Activated naive CD4-positive, alpha-beta T cell treated with anti-CD3 and anti-CD28 coated beads, Interleukin-2, amount 10 ng/mL, durations not matched to agents 7 days and 5 days (primary cell): ENCODE results near the gene RAPGEF6.
"Not testable (repeated sequence)": the region's sequence is repeated elsewhere in the genome, so short reads cannot be mapped to it uniquely, and the experiment has no call there.

ENCODE experiments used
- CTCF ChIA-PET: fragments of 350-600 bp; sonication (Branson Sonifier 250); formaldehyde crosslinking; loops from one replicate; lab custom pipeline; 2021; ENCODE audit warnings: antibody characterized with exemption; lab: Charles Lee
- DNase-seq: peaks from one replicate; pipeline ENCODE4 v3.0.0-alpha.2; 2020
- H3K27ac Mint-ChIP-seq: one replicate; pipeline ENCODE4 v1.8.0; 2021; ENCODE audit warnings: mild to moderate bottlenecking, moderate library complexity, mixed read lengths
- H3K27me3 Mint-ChIP-seq: one replicate; pipeline ENCODE4 v1.8.0; 2021; ENCODE audit warnings: mild to moderate bottlenecking, mixed read lengths
- H3K36me3 Mint-ChIP-seq: one replicate; pipeline ENCODE4 v1.8.0; 2021; ENCODE audit warnings: mixed read lengths
- H3K4me1 Mint-ChIP-seq: one replicate; pipeline ENCODE4 v1.8.0; 2021; ENCODE audit warnings: mixed read lengths
- H3K4me3 Mint-ChIP-seq: one replicate; pipeline ENCODE4 v1.8.0; 2021; ENCODE audit warnings: mild to moderate bottlenecking, moderate library complexity, mixed read lengths
- H3K9me3 Mint-ChIP-seq: one replicate; pipeline ENCODE4 v1.8.0; 2021; ENCODE audit warnings: mixed read lengths

Gene RAPGEF6

GRCh38 chr5:131634996-131635683 is at the start of gene RAPGEF6:
TSS of gene RAPGEF6 (minus strand) at chr5:131635229. CDS start at chr5:131635030, 199 bp downstream.
- Mint-ChIP-seq H3K27ac (peak within 1 kb of the TSS; percentile 100), H3K4me3 (peak within 1 kb of the TSS; percentile 91), H3K4me1 (peaks cover 29% of the 10 kb centered on the region), H3K27me3 (no peaks in the 10 kb centered on the region), H3K36me3 (peaks cover 1% of the 10 kb centered on the region), H3K9me3 (no peaks in the 10 kb centered on the region)
- CTCF ChIA-PET, result interaction anchor here (1.3 kb wide), 1 partner anchor 46 kb away, joined by 4 read pairs; no protein-coding TSS in a partner anchor
- peak; percentile 99 for DNase-seq

- CTCF ChIA-PET, result no interaction called here
- peaks cover 34% of the 10 kb centered on the region for H3K36me3 Mint-ChIP-seq
- no peak overlapping the region for H3K27ac Mint-ChIP-seq
- H3K9me3 Mint-ChIP-seq, result no peaks in the 10 kb centered on the region
- no peaks in the 10 kb centered on the region for H3K4me1 Mint-ChIP-seq
- H3K27me3 Mint-ChIP-seq, result no peaks in the 10 kb centered on the region
- H3K4me3 Mint-ChIP-seq, result no peak overlapping the region
- no peak for DNase-seq
These were observed 49.6 kb upstream of the RAPGEF6 start for GRCh38 chr5:131684595-131684994.

- Mint-ChIP-seq H3K4me1 (no peaks in the 10 kb centered on the region), H3K9me3 (no peaks in the 10 kb centered on the region), H3K36me3 (peaks cover 33% of the 10 kb centered on the region), H3K27ac (no peak overlapping the region), H3K27me3 (no peaks in the 10 kb centered on the region), H3K4me3 (no peak overlapping the region)
- CTCF ChIA-PET, result no interaction called here
- no peak for DNase-seq
These were observed 49.0 kb upstream of the RAPGEF6 start for GRCh38 chr5:131684051-131684450.

- CTCF ChIA-PET, result no interaction called here
- no peak overlapping the region for H3K27ac Mint-ChIP-seq
- no peaks in the 10 kb centered on the region for H3K9me3 Mint-ChIP-seq
- no peaks in the 10 kb centered on the region for H3K27me3 Mint-ChIP-seq
- no peaks in the 10 kb centered on the region for H3K4me1 Mint-ChIP-seq
- DNase-seq, result no peak
- no peak overlapping the region for H3K4me3 Mint-ChIP-seq
- H3K36me3 Mint-ChIP-seq, result peaks cover 31% of the 10 kb centered on the region
These were observed 47.8 kb upstream of the RAPGEF6 start for GRCh38 chr5:131682826-131683225.

GRCh38 chr5:131682175-131682574 is 47.1 kb upstream of the RAPGEF6 start:
- CTCF ChIA-PET, result no interaction called here
- Mint-ChIP-seq H3K4me3 (no peak overlapping the region), H3K27me3 (no peaks in the 10 kb centered on the region), H3K9me3 (no peaks in the 10 kb centered on the region), H3K4me1 (no peaks in the 10 kb centered on the region), H3K36me3 (peaks cover 32% of the 10 kb centered on the region), H3K27ac (no peak overlapping the region)
- DNase-seq, result no peak

GRCh38 chr5:131679911-131680310 is 44.9 kb upstream of the RAPGEF6 start:
- CTCF ChIA-PET, result no interaction called here
- Mint-ChIP-seq H3K4me1 (peaks cover 2% of the 10 kb centered on the region), H3K4me3 (no peak overlapping the region), H3K27me3 (no peaks in the 10 kb centered on the region), H3K27ac (no peak overlapping the region), H3K9me3 (peaks cover 1% of the 10 kb centered on the region), H3K36me3 (peaks cover 47% of the 10 kb centered on the region)
- no peak for DNase-seq

GRCh38 chr5:131678273-131678672 is 43.2 kb upstream of the RAPGEF6 start:
- H3K9me3 Mint-ChIP-seq, CTCF ChIA-PET, H3K27me3 Mint-ChIP-seq, H3K4me3 Mint-ChIP-seq, DNase-seq, H3K4me1 Mint-ChIP-seq, H3K27ac Mint-ChIP-seq: not testable (repeated sequence)
- peaks cover 58% of the 10 kb centered on the region for H3K36me3 Mint-ChIP-seq

- H3K4me3 Mint-ChIP-seq, result no peak overlapping the region
- DNase-seq, result no peak
- peaks cover 61% of the 10 kb centered on the region for H3K36me3 Mint-ChIP-seq
- peaks cover 1% of the 10 kb centered on the region for H3K9me3 Mint-ChIP-seq
- H3K27me3 Mint-ChIP-seq, result no peaks in the 10 kb centered on the region
- CTCF ChIA-PET, result no interaction called here
- H3K4me1 Mint-ChIP-seq, result peaks cover 14% of the 10 kb centered on the region
- no peak overlapping the region for H3K27ac Mint-ChIP-seq
These were observed 42.1 kb upstream of the RAPGEF6 start for GRCh38 chr5:131677115-131677514.

GRCh38 chr5:131672776-131673175 is 37.7 kb upstream of the RAPGEF6 start:
- no peaks in the 10 kb centered on the region for H3K27me3 Mint-ChIP-seq
- CTCF ChIA-PET, result no interaction called here
- peaks cover 27% of the 10 kb centered on the region for H3K4me1 Mint-ChIP-seq
- H3K4me3 Mint-ChIP-seq, result no peak overlapping the region
- H3K27ac Mint-ChIP-seq, result no peak overlapping the region
- DNase-seq, result no peak
- peaks cover 1% of the 10 kb centered on the region for H3K9me3 Mint-ChIP-seq
- peaks cover 74% of the 10 kb centered on the region for H3K36me3 Mint-ChIP-seq

GRCh38 chr5:131671994-131672655 is 37.1 kb upstream of the RAPGEF6 start:
- no peak overlapping the region for H3K27ac Mint-ChIP-seq
- no peaks in the 10 kb centered on the region for H3K27me3 Mint-ChIP-seq
- H3K4me3 Mint-ChIP-seq, result no peak overlapping the region
- DNase-seq, result no peak
- H3K9me3 Mint-ChIP-seq, result peaks cover 1% of the 10 kb centered on the region
- H3K4me1 Mint-ChIP-seq, result peaks cover 27% of the 10 kb centered on the region
- peaks cover 69% of the 10 kb centered on the region for H3K36me3 Mint-ChIP-seq
- CTCF ChIA-PET, result no interaction called here

- no peak for DNase-seq
- H3K4me3 Mint-ChIP-seq, result no peak overlapping the region
- no peaks in the 10 kb centered on the region for H3K27me3 Mint-ChIP-seq
- CTCF ChIA-PET, result no interaction called here
- H3K4me1 Mint-ChIP-seq, result peaks cover 27% of the 10 kb centered on the region
- peaks cover 1% of the 10 kb centered on the region for H3K9me3 Mint-ChIP-seq
- H3K27ac Mint-ChIP-seq, result no peak overlapping the region
- H3K36me3 Mint-ChIP-seq, result peaks cover 68% of the 10 kb centered on the region
These were observed 36.4 kb upstream of the RAPGEF6 start for GRCh38 chr5:131671409-131671808.

GRCh38 chr5:131664929-131665328 is 29.9 kb upstream of the RAPGEF6 start:
- Mint-ChIP-seq H3K27ac (no peak overlapping the region), H3K4me3 (no peak overlapping the region), H3K36me3 (peaks cover 50% of the 10 kb centered on the region), H3K9me3 (no peaks in the 10 kb centered on the region), H3K27me3 (no peaks in the 10 kb centered on the region), H3K4me1 (no peaks in the 10 kb centered on the region)
- no peak for DNase-seq
- CTCF ChIA-PET, result no interaction called here

GRCh38 chr5:131661933-131662332 is 26.9 kb upstream of the RAPGEF6 start:
- H3K27me3 Mint-ChIP-seq, result no peaks in the 10 kb centered on the region
- no peak overlapping the region for H3K4me3 Mint-ChIP-seq
- no peak for DNase-seq
- CTCF ChIA-PET, result interaction anchor here (0.7 kb wide), 1 partner anchor 283 kb away, joined by 3 read pairs; no protein-coding TSS in a partner anchor
- H3K4me1 Mint-ChIP-seq, result peaks cover 4% of the 10 kb centered on the region
- peaks cover 53% of the 10 kb centered on the region for H3K36me3 Mint-ChIP-seq
- H3K9me3 Mint-ChIP-seq, result no peaks in the 10 kb centered on the region
- H3K27ac Mint-ChIP-seq, result peak overlapping the region; percentile 34

GRCh38 chr5:131659841-131660240 is 24.8 kb upstream of the RAPGEF6 start:
- CTCF ChIA-PET, result no interaction called here
- Mint-ChIP-seq H3K27me3 (no peaks in the 10 kb centered on the region), H3K9me3 (no peaks in the 10 kb centered on the region), H3K36me3 (peaks cover 50% of the 10 kb centered on the region), H3K4me3 (no peak overlapping the region), H3K27ac (no peak overlapping the region), H3K4me1 (peaks cover 4% of the 10 kb centered on the region)
- no peak for DNase-seq

GRCh38 chr5:131659290-131659689 is 24.3 kb upstream of the RAPGEF6 start:
- H3K36me3 Mint-ChIP-seq, result peaks cover 53% of the 10 kb centered on the region
- H3K9me3 Mint-ChIP-seq, result no peaks in the 10 kb centered on the region
- CTCF ChIA-PET, result no interaction called here
- H3K4me3 Mint-ChIP-seq, result no peak overlapping the region
- no peak overlapping the region for H3K27ac Mint-ChIP-seq
- no peaks in the 10 kb centered on the region for H3K27me3 Mint-ChIP-seq
- peaks cover 4% of the 10 kb centered on the region for H3K4me1 Mint-ChIP-seq
- no peak for DNase-seq
